ENCODE data around the gene PYGB.

PYGB gene

DNA sequence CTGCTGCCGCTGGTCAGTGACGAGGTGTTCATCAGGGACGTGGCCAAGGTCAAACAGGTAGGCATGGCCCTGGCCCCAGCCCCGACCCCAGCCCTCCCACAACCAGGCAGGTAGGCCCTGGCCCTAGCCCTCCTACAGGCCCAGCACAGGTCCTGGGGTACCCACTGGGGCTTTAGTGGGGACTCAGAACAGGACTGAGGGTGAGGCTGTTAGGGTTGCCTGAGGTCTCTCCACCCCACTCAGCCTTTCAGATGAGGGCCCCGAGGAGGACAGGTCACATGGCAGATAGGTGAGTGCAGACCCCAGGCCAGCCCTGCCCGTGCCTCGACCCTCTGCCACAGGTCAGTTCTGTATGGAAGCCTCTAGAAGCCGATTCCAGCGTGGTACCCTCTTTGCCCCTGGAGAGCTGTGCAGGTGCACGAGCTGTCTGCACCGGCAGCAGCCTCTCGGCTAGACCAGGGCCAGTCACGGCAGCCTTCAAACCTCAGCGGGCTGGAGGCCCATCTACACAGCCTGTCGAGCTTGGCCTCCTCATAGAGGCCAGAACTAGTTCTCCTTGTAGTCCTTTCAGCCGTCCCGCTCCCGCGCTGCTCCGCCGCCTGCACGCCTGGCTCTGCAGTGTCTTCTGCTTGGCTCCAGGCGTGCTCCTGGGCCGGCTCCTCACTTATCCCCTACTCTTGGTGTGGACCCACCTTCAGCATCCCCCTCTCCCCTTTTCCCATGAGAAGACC lies 35.5 kb downstream of the PYGB start:
- peak in 1 of 2 donors; percentile 12 for ATAC-seq

DNA sequence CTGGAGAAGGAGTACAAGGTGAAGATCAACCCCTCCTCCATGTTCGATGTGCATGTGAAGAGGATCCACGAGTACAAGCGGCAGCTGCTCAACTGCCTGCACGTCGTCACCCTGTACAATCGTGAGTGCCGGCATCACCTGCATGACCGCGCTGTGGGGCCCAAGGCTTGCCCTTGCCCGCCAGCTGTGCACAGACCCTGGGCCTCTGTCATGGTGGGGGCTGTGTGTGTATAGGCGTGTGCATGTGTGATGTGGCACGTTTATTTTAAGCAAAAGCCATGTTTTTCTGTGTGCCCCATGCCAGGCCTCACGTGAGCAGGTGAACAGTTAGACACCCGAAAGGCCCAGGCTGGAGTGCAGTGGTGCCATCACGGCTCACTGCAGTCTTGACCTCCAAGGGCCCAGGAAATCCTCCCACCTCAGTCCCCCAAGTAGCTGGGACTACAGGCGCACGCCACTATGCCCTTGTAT lies 36.3 kb downstream of the PYGB start:
- ATAC-seq = no peak

DNA sequence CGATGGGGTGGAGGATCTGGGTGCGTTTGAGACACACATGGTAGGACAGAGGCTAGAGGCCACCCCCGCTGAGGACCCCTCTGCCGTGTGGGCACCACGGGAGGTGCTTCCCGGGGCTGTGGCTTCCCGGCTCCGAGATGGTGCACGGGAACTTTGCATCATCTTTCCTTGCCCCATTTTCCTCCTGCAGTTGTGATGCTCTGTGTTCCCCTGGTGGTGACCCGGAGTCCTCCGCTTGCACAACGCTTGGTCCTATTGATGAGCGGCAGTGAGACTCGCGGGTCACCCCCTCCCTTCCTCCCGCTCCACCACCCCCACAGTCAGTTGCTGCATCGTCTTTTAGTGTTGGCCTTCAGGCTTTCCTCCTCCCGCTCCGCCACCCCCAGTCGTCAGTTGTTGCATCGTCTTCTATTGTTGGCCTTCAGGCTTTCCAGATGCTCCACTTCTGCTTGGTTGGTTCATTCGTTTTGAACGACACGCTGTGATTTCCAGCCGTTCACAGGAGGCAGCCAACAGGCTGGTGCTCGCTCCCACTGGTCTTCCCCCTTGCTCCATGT lies 37.3 kb downstream of the PYGB start:
- ATAC-seq = no peak

DNA sequence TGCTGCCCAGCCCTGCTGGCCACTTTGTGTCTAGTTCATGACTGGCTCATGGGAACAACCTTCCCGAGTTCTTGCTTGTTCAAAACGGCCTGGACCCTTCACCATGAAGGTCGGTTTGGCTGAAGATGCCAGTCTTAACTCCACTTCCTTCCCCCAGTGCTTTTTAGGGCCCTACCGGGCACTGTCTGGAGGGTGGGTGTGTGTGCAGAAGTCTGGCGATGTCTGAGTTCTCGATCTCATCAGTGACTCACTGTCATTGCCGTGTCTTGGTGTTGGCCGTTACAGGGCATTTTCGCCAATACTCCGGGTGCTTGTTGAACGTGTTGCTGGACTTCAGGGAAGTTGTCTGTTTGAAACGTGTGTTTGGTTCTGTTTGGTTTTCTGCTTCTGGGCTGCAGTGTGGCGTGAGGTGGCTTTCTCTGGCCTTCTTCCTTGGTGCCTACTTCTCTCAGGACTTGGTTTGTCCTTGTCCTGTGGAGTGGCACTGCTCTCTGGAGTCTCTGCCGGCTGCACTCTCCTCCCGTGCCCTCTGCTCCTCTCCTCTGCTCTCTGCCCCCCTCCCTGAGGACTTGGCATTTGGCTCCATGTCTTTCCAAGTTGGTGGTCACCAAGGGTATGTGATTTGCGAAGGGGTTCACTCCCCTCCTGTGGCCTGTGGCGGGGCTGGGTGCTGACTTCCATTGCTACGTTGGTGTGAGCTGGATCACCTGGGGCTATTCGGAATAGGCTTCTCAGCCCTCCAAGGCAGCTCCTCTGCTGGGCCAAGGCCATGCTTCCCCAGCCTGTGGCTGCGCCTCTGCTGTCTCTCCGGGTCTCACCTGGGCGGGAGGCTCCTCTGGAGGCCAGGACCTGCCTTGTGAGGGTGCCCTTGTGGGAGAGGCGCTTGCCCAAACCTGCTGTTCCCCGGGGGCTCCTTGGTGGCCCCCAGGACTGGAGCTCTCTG lies 38.2 kb downstream of the PYGB start:
- no peak for ATAC-seq

DNA sequence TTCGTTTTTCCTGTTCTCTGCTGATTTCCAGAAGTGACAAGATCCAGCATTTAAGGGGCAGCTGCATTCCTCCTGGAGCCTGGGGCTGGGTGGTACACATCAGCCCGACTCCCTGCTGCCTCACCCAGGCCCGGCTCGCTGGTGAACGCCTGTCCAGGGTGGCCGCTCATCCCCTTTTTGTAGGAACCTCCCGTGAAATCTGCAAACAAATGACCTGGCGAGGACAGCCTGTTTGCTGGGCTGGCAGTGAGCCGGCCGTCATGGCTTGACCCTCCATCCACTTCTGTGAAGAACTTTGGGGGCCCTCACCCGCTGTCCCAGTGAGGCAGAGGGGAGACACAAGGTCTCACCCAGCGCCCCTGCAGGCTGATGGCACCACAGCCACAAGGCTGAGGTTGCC lies 39.0 kb downstream of the PYGB start:
- no peak for ATAC-seq

DNA sequence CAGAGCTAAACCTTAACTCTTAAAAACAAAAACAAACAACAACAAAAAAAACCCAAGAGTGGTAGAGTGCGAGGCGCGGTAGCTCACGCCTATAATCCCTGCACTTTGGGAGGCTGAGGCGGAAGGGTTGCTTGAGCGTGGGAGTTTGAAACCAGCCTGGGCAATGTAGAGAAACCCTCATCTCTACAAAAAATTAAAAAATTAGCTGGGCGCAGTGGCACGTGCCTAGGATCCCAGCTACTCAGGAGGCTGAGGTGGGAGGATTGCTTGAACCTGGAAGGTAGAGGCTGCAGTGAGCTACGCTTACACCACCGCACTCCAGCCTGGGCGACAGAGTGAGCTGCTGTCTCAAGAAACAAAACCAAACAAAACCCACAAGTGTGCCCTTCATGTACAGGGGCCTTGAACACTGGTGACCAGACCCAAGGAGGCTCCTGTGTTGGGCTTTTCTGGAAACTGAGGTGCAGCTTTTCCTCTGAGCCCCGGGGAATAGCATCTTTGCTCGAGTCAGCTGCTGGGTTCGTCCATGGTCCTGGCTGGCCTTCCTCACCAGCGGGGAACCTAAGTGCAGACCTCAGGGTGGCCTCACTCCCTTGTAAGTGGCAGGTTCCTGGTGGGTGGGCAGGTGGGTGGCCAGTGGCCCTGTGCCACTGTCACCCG lies 39.9 kb downstream of the PYGB start:
- no peak for ATAC-seq

DNA sequence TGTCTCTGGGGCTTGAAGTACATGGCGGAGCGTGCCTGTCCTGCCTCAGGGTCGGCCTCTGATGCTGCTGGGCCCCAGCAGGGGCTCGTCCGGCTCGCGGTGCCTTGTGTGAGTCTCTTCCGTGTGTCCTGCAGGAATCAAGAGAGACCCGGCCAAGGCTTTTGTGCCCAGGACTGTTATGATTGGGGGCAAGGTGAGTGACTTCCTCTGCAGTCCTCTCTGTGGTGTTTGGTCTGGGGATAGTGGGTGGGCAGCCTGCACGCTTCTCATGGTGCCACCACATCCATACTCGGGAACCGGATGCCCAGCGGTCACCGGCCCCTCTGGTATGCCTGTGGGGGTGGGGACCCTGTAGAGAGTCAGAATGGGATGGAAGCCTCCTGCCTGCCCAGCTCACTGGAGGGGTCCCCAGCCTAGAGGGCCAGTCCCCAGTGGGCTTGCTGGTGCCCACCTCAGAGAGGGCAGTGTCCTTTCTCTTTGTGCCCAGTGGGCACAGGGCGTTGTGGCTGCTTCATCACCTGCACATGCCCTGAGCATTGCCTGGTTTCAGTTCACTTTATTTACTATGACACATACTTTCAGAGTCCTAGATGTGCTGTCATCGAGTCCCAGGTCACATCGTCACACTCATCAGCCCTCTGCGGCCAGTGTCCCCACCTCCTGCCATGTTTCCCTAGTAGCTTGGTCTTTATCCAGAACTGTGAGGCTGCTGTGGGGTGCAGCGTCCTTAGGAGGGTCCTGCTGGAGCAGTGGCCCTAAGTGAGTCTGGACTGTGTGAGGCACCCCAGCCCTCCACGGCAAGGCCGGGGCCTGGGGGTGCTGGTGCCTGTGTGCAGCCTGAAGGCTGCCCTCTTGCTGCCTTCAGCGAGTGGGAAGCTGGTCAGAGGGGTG lies 40.7 kb downstream of the PYGB start:
- ATAC-seq = peak; percentile 33 to 70

DNA sequence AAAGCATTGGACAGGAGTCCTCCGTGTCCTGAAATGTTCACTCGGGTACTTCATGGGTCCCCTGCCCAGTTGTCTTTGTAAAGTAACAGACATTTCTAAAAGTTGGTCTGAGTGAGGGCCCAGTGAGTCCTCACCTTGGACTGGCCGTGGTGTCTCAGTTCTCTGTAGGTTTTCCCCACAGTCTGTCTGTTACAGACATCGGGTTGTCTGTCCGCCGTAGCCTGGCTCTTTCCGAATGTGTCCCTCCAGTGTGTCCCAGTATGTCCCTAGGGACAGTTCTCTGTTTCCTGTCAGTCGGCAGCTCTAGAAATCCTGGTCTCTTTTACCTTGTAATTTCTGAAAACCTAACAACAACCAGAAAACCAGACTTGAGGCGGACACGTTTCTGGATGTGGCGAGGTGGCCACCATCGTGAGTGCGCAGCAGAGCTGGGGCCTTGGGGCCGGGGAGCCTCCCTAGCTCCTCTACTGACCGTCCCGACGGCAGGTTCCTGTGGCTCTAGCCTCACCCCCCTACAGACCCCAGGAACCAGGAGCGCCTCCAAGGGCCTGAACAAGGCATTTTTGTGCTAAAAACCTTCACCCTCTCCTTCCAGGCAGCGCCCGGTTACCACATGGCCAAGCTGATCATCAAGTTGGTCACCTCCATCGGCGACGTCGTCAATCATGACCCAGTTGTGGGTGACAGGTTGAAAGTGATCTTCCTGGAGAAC lies 42.2 kb downstream of the PYGB start:
- ATAC-seq = no peak

DNA sequence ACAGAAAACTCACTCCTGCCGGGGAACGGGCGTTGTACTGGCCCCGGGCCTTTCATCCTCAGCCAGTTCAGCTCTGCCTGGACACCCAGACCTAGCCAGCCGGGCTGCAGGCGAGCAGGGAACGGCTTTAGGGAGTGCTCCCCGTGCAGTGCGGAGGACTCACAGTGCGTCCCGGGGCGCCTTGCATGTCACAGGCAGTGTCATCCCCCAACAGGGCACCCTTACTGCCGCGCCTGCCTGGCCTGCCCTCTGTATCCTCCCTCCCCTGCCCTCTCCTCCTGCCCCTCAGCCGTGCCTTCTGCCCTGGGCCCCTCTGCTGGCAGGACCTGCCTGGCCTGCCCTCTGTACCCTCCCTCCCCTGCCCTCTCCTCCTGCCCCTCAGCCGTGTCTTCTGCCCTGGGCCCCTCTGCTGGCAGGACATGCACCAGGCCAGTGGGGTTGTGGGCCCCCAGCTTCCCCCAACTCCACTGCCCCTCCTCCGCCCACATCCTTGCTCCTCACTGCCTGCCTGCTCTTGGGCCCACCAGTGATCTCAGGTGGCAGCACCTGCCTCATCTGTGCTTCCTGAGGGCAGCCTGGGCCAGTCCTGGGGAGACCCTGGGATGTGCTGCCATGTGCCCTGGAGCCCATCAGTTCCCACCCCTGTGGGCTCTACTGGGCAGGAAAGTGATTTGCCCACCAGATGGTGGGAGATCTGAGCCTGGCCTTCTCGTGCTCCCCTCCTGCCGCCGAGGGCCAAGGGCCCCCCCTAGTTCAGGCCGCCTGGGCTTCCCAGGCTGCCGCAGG lies 43.0 kb downstream of the PYGB start:
- no peak for ATAC-seq

DNA sequence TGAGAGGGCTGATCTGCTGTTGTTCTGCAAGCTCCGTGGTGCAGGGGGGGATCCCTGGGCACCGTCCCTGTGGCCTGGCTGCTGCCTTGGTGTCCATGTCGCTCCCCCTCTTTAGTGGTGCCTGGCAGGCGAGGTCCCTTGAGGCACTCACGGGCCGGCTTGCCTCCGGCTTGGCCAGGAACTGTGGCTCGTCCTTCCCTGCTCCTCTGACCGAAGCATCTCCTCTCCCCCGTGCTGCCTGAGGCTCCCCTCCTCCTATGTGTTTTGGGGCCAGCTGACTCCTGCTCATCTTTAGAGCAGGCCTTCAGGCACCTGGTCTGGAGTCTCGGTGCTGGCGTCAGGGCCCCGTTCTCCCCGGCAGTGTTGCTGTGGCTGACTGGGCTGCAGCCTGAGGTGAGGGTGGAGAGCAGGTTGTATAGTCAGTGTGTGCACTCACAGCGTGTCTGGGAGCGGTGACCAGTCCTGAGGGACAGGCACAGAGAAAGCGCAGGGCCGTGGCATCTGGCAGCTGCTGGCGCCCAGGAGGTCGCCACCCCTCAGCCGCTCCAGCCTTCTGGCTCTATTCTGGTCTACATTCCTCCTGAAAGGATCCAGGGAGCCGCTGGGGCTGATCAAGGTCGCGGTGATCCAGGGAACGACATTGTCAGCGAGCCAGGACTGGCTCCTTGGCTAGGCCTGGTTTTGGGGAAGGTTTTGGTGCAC lies 43.7 kb downstream of the PYGB start:
- no peak for ATAC-seq

DNA sequence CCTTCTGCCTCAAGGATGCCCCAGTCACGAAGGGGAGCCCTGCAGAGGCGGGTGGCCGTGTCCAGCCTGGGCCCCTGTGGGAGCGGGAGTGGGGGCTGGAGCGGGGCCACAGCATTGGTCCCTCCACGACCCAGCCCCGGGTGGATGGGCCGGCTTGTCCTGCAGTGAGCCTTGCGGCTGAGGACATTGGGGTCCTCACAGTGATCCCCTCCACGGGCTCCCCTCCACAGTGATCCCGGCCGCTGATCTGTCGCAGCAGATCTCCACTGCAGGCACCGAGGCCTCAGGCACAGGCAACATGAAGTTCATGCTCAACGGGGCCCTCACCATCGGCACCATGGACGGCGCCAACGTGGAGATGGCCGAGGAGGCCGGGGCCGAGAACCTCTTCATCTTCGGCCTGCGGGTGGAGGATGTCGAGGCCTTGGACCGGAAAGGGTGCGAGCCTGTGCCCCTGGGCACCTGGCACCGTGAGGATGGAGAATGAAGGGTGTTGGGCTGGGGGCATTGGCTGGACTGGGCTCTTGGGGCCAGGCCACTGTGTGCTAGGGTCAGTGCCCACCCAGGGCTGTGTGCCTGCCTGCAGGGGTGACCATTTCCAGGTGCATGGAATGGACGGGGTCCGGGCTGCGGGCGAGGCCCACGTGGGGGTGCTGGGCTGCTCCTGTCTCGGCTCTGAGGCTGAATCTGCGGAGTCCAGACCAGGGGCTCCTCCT lies 44.4 kb downstream of the PYGB start:
- ATAC-seq = no peak

DNA sequence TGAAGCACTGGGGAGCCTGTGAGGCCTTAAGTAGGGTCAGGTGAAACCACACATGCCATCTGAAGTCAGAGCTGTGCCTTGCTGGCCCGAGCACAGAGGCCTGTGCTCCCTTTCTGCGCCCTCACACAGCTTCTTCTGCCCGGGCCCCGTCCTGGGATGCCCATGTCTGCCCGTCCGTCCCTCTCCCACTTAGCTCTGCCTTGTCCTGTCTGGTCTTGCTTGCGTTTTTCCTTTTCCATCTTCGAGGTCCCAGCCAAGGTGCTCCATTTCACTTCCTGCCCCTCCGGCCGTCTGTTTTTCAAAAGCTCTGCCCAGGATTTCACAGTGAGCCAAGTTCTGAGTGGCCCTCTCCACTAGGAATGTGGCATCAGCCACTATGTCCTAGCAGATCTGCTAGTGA lies 45.6 kb downstream of the PYGB start:
- ATAC-seq = no peak

DNA sequence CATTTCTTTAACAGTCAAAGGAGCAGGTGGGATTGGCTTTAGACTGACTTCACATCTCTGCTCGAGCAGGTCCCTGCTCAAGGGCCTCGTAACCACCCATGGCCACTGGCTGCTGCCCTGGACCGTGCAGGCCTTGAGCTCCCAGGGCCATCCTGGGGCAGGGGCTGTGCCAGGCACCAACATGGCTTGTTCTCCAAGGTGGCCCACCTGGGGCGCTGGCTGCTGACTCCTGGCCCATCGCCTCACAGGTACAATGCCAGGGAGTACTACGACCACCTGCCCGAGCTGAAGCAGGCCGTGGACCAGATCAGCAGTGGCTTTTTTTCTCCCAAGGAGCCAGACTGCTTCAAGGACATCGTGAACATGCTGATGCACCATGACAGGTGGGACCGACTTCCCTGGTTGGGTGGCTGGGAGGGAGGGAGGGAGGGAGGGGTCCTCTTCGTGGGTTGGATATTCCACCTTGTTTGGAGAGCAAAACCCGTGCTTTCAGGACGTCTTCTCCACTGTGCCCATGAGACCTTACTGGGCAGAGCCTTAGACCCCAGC lies 46.1 kb downstream of the PYGB start:
- ATAC-seq = no peak

DNA sequence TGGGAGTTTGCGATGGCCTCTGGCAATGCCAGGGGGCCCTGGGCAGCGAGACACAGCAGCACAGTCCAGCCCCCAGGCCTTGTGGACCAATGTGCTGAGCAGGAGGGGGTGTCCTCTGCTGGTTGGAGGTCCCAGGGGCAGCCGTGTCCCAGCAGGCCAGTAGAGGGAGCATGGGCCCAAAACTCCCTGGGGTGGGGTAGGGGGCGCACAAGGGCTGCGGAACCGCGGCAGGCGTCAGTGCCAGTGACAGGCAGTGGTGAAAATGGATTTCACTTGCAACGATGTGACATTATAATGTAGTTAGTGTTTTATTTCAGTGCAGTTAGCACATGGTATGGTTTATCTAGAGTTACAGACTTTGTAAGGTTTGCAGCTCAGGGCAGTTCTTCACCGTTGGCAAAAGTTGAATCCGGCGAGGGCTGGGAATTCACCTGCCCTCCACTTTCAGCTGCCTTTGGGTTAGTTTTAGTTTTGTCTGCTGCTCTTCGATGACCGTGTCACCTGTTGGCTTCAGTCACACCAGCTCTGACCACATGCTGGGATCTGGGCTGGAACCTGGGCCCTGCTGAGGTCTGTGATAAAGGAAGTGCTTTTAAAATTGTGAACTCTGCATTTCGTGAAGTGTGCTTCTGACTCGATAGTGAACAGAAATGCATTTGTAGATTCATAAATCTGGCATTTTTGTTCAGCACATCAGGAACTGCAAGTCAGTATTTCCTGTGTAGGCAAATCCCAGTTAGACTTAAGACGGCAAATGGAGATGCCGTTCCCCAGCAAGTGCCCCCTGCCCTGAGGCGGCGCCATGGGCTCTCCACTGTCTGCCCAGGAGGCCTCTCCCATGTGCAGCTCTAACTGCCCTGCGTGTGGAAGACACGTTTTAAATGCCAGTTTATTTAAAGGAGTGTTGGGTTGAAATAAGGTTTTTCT lies 46.8 kb downstream of the PYGB start:
- ATAC-seq = peak; percentile 60 to 75

DNA sequence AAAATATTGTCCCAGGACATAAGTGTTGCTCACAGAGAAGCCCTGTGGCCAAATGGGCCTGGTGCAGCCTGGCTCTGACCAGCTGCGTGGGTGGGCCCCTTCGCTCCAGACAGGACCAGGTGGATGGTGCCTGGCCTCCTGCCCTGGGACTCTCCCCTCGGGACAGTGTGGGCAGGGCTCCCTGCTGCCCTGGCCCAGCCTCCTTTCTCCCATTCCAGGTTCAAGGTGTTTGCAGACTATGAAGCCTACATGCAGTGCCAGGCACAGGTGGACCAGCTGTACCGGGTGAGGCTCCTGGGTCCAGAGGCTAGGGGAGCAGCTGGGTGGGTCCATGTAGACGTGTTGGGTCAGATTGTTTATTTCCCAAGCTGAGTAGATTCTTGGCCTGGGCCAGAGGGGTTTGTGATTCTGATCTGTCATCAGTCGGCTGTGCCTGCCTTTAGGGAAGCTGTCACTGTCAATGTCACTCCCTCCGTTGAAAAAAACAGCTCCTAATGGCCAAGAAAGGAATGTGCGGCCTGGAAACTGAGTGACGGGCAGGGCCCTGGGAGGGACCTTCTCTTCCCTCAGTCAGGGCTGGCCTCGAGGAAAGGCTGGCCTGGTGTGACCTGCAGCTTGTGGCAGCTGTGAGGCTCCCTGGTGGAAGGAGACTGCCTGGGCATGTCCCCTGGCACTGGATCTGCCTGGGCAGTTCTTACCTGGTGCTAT lies 47.7 kb downstream of the PYGB start:
- ATAC-seq = no peak

Data from activated CD4-positive, CD25-positive, alpha-beta regulatory T cell treated with anti-CD3 and anti-CD28 coated beads, Interleukin-2, amount 50 U/mL, for 24 hours (primary cell).